A673 (cell line): ENCODE results near the gene DGKH. TPM values are rescaled to one million over a fixed set of nuclear protein-coding genes. Genes with fewer than 3 reads are reported as not detected.

Experiments used
- BruUV-seq: library from RNA; stranded (reverse); fragments of 400-500 nt; replicated peaks from 2 replicates; lab custom pipeline; 2021; lab: Mats Ljungman, UMichigan
- CTCF ChIA-PET: fragments of 300-600 bp; sonication (Branson Sonifier 250); formaldehyde crosslinking; loops from one replicate; lab custom pipeline; 2022; ENCODE audit warnings: antibody characterized with exemption; lab: Charles Lee
- POLR2A ChIA-PET: fragments of 300-600 bp; sonication (Branson Sonifier 250); formaldehyde crosslinking; loops from one replicate; lab custom pipeline; 2022; ENCODE audit warnings: antibody characterized with exemption; ENCODE audit not compliant: low non-redundant PET; lab: Charles Lee
- DNase-seq: peaks from one replicate; pipeline ENCODE4 v3.0.0-alpha.2; 2015; ENCODE audit warnings: low spot score
- H3K27ac ChIP-seq: fragments of 200-600 bp; sonication (generic); 2 replicates; pipeline ENCODE4 v1.5.1; 2016; ENCODE audit warnings: mixed run types, low read depth, mild to moderate bottlenecking, mixed read lengths, antibody characterized with exemption, low read length; ENCODE audit not compliant: poor library complexity, severe bottlenecking
- H3K27me3 ChIP-seq: fragments of 200-600 bp; sonication (generic); replicated peaks from 2 replicates; pipeline ENCODE4 v1.6.1; 2017; ENCODE audit warnings: mixed run types, low read depth, mild to moderate bottlenecking, mixed read lengths, antibody characterized with exemption, low read length; ENCODE audit not compliant: insufficient read depth, poor library complexity
- H3K36me3 ChIP-seq: fragments of 200-600 bp; sonication (generic); 2 replicates; pipeline ENCODE4 v1.6.1; 2016; ENCODE audit warnings: mixed run types, mild to moderate bottlenecking, mixed read lengths, antibody characterized with exemption, low read length; ENCODE audit not compliant: insufficient read depth, poor library complexity, severe bottlenecking
- H3K4me1 ChIP-seq: fragments of 200-600 bp; sonication (generic); 2 replicates; pipeline ENCODE4 v1.6.1; 2017; ENCODE audit warnings: mixed run types, mild to moderate bottlenecking, mixed read lengths, antibody characterized with exemption, low read length; ENCODE audit not compliant: insufficient read depth, poor library complexity, severe bottlenecking
- H3K4me3 ChIP-seq: fragments of 200-600 bp; sonication (generic); 2 replicates; pipeline ENCODE4 v1.5.1; 2016; ENCODE audit warnings: low read depth, mixed run types, mild to moderate bottlenecking, mixed read lengths, low read length; ENCODE audit not compliant: poor library complexity, severe bottlenecking
- H3K9me3 ChIP-seq: fragments of 200-600 bp; sonication (generic); 2 replicates; pipeline ENCODE4 v1.6.1; 2016; ENCODE audit warnings: mixed run types, low read depth, mild to moderate bottlenecking, mixed read lengths, antibody characterized with exemption, low read length; ENCODE audit not compliant: poor library complexity, severe bottlenecking
- EZH2 ChIP-seq: fragments of 200-600 bp; sonication (generic); IDR thresholded peaks from 2 replicates; pipeline ENCODE4 v1.6.1; 2017; ENCODE audit warnings: borderline replicate concordance, low read depth, mild to moderate bottlenecking, mixed read lengths, antibody characterized with exemption, low read length; ENCODE audit not compliant: poor library complexity, severe bottlenecking
- intact Hi-C: fragments of 100-400 bp; cut with micrococcal nuclease; formaldehyde crosslinking; loops from one replicate; pipeline ENCODE4 v1.10.0; 2022; ENCODE audit not compliant: unreplicated experiment
- total RNA-seq: library from RNA; stranded (reverse); gene quantifications from 2 replicates; pipeline ENCODE4 v1.2.3, GENCODE V29; 2021
- TF ChIP-seq, protein P1 (sequence below): fragments of 300-800, 200-600 bp; sonication (generic); conservative IDR thresholded peaks from 2 replicates; pipeline ENCODE4 v1.5.1; 2017; ENCODE audit warnings: low read depth, mild to moderate bottlenecking, antibody characterized with exemption, low read length, moderate library complexity, mixed read lengths

The DGKH gene
- total RNA-seq, 1 experiment from 2014 or later, result 13.8 TPM

DNA sequence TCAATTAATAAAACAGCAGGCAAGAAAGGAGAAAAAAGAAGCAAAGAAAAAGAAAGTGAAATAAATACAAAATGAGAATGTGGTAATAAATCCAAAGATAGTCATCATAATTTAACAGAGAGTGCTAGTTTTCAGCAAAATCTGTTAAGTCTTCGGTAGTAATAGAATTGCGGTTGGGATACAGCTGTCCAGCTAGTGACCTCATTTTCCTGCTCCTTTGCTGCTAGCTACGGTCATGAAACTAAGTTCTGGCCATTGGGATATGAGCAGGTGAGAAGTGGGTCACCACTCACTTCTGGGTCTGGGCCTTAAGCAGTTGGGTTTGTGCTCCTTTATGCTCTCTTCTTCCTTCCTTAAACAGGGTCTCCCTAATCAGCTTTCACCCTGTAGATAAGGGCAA is 11.7 kb upstream of the DGKH start:
- no peaks in the 10 kb centered on the region for H3K36me3 ChIP-seq
- TF ChIP-seq, protein P1, sequence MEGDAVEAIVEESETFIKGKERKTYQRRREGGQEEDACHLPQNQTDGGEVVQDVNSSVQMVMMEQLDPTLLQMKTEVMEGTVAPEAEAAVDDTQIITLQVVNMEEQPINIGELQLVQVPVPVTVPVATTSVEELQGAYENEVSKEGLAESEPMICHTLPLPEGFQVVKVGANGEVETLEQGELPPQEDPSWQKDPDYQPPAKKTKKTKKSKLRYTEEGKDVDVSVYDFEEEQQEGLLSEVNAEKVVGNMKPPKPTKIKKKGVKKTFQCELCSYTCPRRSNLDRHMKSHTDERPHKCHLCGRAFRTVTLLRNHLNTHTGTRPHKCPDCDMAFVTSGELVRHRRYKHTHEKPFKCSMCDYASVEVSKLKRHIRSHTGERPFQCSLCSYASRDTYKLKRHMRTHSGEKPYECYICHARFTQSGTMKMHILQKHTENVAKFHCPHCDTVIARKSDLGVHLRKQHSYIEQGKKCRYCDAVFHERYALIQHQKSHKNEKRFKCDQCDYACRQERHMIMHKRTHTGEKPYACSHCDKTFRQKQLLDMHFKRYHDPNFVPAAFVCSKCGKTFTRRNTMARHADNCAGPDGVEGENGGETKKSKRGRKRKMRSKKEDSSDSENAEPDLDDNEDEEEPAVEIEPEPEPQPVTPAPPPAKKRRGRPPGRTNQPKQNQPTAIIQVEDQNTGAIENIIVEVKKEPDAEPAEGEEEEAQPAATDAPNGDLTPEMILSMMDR, result no peak
- no peak for TF ChIP-seq EZH2
- peaks cover 2% of the 10 kb centered on the region for H3K4me1 ChIP-seq
- no TSS peak for BruUV-seq
- no peak overlapping the region for H3K4me3 ChIP-seq
- H3K9me3 ChIP-seq, result peaks cover 8% of the 10 kb centered on the region
- intact Hi-C loops, result no loop called here
- no peak for DNase-seq
- no peak overlapping the region for H3K27ac ChIP-seq
- POLR2A ChIA-PET, result no interaction called here
- CTCF ChIA-PET, result no interaction called here
- H3K27me3 ChIP-seq, result no peaks in the 10 kb centered on the region

DNA sequence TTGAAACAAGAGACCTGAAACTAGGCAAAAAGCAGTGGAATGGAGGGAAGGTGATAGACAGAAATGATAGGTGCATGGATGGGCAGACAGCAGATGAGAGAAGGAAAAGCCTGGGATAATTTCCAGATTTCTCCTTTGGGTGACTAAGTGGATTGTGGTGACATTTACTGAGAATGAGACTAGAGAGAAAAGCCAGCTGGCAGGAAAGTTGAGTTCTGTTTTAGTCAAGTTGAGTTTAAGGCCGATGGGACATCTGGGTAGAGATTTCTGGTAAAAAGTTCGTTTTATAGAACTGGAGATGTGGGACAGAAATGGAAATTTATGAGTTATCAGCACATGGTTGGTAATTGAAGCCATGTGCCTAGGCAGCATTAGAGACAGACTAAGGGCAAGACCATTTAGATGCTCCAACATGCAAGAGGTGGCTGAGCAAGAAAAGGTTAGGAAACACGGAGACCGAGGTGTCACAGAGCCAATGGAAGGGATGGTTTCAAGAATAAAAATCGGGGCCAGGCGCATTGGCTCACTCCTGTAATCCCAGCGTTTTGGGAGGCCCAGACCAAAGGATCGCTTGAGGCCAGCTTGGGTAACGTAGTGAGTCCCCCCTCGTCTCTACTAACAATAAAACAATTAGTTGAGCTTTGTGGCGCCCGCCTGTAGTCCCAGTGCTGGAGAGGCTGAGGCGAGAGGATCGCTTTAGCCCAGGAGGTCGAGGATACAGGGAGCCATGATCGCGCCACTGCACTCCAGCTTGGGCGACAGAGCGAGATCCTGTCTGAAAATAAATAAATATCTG is 9.6 kb upstream of the DGKH start:
- POLR2A ChIA-PET, result no interaction called here
- CTCF ChIA-PET, result no interaction called here
- DNase-seq, result no peak
- peaks cover 8% of the 10 kb centered on the region for H3K9me3 ChIP-seq
- H3K27me3 ChIP-seq, result no peaks in the 10 kb centered on the region
- H3K4me1 ChIP-seq, result peaks cover 12% of the 10 kb centered on the region
- intact Hi-C loops, result no loop called here
- BruUV-seq, result no TSS peak
- H3K4me3 ChIP-seq, result no peak overlapping the region
- H3K27ac ChIP-seq, result no peak overlapping the region
- TF ChIP-seq, protein P1, result no peak
- H3K36me3 ChIP-seq, result no peaks in the 10 kb centered on the region

DNA sequence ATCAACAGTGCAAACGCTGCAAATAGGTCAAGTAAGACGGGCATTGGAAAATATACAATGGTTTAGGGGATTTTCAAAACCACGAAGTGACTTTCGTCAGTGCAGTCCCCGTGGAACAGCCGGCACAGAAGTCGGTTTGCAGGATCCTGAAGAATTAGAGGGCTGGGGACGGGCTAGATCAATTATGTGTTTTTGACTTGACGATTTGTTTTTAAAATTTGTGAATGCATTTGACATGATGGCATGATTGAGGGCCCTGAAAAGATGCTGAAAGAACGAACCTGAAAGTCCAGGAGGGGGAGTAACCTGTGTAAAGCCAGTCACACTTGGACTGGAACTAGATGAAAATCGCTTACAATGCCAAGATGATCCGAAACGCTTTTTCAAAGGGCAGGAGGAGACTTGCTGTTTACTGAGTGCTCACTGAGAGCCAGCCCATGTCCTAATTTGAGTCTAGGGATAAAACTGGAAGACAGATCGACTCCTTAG is 8.9 kb upstream of the DGKH start:
- H3K4me3 ChIP-seq, result peak overlapping the region; percentile 75
- TF ChIP-seq EZH2, result no peak
- TF ChIP-seq, protein P1, result no peak
- H3K4me1 ChIP-seq, result peaks cover 12% of the 10 kb centered on the region
- H3K9me3 ChIP-seq, result peaks cover 8% of the 10 kb centered on the region
- BruUV-seq, result TSS peak; percentile 65
- no peak for DNase-seq
- H3K36me3 ChIP-seq, result no peaks in the 10 kb centered on the region
- H3K27me3 ChIP-seq, result no peaks in the 10 kb centered on the region
- CTCF ChIA-PET, result no interaction called here
- POLR2A ChIA-PET, result no interaction called here
- intact Hi-C loops, result no loop called here
- H3K27ac ChIP-seq, result no peak overlapping the region
